Occipital lobe (tissue), 2 donors: ENCODE data around the gene MOSMO. TPM values are rescaled to one million over a fixed set of nuclear protein-coding genes. Genes with fewer than 3 reads are reported as not detected.
"Not testable (repeated sequence)": the region's sequence is repeated elsewhere in the genome, so short reads cannot be mapped to it uniquely, and the experiment has no call there.

Source experiments
- DNase-seq: peaks from one replicate; lab custom pipeline; 2025; lab: John Stamatoyannopoulos, UW
- total RNA-seq: library from RNA; depleted of rRNA; stranded (reverse); fragments of >200 nt; gene quantifications from one replicate; pipeline ENCODE4 v1.2.3, GENCODE V29; 2014

The MOSMO gene
- total RNA-seq, 1 donor from 2014 or later, result 50.2 TPM

GRCh38 chr16:22043882-22044281, 36.0 kb downstream of the MOSMO start:
- DNase-seq, result not testable (repeated sequence)

DNA sequence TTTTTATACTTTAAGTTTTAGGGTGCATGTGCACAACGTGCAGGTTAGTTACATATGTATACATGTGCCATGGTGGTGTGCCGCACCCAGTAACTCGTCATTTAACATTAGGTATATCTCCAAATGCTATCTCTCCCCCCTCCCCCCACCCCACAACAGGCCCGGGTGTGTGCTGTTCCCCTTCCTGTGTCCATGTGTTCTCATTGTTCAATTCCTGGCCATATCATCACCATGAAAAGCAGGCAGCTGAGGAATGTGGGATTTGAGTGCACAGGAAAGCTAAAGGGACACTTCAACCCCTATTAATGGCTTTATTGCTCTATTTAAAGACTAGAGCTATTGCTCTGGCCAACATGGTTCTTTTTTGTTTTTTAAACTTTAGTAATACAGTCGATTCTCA, 38.0 kb downstream of the MOSMO start:
- not testable (repeated sequence) for DNase-seq

GRCh38 chr16:22050963-22051362, 43.1 kb downstream of the MOSMO start:
- no peak for DNase-seq

- no peak for DNase-seq
Measured at GRCh38 chr16:22052980-22053379, 45.1 kb downstream of the MOSMO start.

DNA sequence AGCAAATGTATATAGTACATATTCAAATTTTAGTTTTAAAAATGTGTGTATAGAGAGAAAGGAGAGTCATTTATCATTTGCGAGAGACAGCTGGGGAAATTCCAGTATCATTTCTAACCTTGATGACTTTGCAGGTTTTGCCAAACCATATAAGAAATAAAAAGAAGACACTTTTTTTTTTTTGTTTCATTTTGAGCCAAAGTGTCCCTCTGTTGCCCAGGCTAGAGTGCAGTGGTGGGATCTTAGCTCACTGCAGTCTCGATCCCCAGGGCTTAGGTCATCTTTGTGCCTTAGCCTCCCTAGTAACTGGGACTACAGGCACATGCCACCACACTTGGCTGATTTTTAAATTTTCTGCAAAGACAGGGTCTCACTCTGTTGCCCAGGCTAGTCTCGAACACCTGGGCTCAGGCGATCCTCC, 46.0 kb downstream of the MOSMO start:
- DNase-seq, result no peak

GRCh38 chr16:22054847-22055590, 47.1 kb downstream of the MOSMO start:
- no peak for DNase-seq

DNA sequence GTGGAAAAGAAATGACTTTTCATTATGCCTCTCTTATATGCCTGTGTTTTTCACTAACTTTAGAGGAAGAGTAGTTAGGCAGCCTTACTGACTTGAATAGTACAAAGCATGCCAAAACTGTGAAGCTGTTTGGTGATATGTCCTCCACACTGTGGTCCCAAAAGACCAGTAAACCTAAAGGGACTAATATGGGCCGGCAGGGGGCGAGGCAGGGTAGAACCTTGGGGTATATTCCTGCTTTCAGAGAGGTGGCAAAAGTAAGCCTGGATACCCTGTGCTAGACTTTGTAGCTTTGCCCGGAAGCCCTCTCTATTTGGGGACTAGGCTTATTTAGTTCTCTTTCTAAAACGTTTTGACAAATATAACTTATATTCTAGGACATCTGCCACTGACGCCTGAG, 48.0 kb downstream of the MOSMO start:
- no peak for DNase-seq

DNA sequence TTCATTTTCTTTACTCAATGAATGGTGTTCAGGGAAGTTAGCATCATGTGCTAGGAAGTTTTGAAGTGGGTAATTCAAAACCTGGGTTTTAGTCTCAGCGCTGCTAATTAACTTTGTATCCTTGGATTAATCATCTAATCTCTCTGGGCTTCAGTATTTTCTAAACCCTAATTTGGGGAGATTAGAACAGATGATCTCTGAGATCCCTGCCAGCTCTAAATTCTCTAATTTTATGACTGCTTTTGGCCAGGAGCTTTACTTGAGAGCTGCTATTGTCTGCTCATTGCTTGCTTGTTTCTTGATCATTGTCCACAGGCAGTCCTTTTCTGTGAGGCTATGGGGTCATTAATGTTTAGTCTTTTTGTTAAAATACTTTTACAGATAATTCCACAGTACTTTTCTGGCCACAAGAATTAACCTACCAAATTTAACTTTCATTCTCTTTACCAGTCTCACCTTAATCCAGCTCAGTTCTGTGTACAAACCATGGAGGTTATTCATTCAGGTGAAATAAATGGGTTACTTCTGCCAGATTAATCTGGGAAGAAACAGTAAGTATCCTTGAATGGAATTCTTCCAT, 56.1 kb downstream of the MOSMO start:
- DNase-seq, result no peak

DNA sequence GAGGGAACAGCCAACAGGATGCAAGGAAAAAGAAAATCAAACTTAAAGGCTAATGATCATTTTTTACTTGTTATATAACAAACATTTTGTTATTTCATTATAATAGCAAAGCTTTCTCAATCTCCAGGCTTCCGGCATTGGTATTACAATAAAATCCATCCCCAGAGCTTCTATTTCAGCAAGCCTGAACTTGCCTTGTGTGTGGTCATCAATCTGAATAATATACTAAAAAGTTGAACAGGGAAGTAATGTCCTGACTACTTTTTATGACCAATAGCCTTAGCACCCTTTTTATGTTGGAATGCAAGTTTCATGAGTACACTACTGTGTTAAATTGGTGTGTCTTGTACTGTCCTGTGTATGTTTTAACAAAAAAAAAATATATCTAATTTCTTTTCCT, 57.3 kb downstream of the MOSMO start:
- DNase-seq, result no peak

- DNase-seq, result no peak
Measured at GRCh38 chr16:22070361-22071330, 62.7 kb downstream of the MOSMO start.

DNA sequence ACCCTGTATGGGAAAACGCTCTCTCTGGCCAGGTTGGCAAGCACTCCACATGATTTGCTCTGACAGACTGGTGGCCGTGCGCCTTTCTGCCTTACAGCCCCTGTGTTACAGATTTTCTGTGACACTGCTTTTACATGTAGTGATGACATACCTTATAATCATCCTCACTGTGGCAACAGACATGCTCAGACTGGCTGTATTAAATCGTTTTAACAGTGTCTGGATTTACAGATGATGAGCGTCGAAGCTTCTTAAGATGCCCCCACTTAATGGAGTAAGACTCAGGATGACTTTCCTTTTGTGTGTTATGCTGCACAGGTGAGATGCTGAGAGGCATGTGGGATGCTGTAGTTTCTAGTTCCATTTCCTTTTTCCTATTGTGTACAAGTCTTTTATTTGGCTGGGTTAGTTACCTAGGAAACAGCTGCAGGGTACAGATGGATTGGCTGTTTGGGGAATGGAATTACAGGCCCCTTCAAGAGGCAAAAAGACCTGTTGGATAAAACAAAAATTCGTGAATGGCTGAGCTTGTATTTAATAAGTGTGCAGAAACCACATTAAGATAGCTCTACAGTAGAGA, 63.5 kb downstream of the MOSMO start:
- no peak for DNase-seq

- no peak for DNase-seq
Measured at GRCh38 chr16:22073350-22073749, 65.4 kb downstream of the MOSMO start.

GRCh38 chr16:22075043-22075757, 67.3 kb downstream of the MOSMO start:
- no peak for DNase-seq

- no peak for DNase-seq
Measured at GRCh38 chr16:22075776-22076175, 67.9 kb downstream of the MOSMO start.

DNA sequence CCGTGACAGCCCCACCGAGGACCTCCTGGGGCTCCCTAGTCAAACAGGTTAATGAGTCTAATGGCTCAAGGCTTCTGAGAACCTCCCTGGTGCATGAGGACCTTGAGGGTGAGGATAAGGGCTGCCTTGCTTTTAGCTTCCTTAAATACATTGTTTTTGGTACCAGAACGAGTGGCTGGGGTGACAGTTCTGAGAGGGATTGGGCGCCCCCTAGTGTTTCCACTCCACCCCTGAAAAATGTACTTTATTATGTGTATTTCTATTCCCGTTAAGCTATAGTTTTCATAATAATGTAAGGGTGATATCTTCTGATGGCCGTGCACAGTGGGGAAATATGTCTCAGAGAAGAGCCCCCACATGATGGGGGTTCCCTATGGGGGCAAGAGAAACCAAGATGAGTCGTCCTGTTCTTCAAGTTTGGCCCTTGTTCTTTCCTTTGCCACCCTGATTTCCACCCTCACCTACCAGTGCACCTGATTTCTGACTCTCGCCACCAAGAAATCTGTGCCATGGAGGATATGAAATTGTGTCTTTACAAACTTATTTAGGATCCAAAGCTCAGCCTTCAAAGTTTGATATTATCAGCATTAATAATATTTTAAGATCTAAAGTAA, 69.9 kb downstream of the MOSMO start:
- peak; percentile 30 for DNase-seq

GRCh38 chr16:22078656-22079055, 70.7 kb downstream of the MOSMO start:
- DNase-seq, result no peak

- no peak for DNase-seq
Measured at GRCh38 chr16:22081050-22081449, 73.1 kb downstream of the MOSMO start.

DNA sequence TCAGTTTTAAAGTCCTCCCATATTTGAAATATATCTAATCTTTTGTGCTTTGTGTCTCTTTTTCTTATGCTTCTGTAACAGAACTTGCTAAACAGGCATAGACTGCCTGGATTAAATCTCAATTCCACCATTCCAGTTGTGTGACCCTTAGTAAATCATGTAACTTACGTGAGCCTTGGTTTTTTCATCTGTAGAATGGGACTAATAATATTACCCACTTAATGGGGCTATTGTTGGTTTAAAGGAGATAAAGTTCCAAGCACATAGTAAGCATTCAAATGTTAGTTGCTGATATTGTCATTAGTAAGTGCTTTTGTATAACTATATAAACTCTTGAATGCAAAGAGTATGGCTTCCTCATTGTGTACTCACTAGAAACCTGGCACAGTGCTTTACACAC, 78.5 kb downstream of the MOSMO start:
- no peak for DNase-seq

- no peak for DNase-seq
Measured at GRCh38 chr16:22088642-22089041, 80.7 kb downstream of the MOSMO start.

- DNase-seq, result no peak
Measured at GRCh38 chr16:22089910-22090309, 82.0 kb downstream of the MOSMO start.

DNA sequence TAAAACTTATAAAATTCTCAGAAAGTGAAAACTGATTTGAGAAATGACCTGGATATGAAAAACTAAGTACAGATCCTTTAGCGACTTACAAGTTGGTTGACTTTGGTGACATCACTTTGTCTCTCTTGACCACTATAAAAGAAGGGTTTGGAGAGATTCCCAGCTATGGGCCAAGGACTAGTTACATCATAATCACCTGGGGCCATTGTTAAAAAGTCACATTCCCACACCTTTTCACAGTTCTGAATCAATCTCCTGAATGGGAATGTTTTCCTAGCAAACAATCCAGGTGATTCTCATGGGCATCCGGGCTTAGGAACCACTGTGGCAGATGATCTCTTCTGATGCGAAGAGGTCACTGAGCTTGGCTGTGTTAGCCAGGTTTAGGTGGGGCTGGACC, 83.8 kb downstream of the MOSMO start:
- no peak for DNase-seq
